Renal cortex interstitium (tissue), 11 donors: ENCODE measurements around the gene KIAA0513. TPM values are rescaled to one million over a fixed set of nuclear protein-coding genes. Genes with fewer than 3 reads are reported as not detected.
"Not testable (repeated sequence)": the region's sequence is repeated elsewhere in the genome, so short reads cannot be mapped to it uniquely, and the experiment has no call there.

Source experiments
- DNase-seq, 11 donors: peaks; one replicate each; pipeline ENCODE4 v3.0.0-alpha.2; 2013; ENCODE audit warnings: low read depth in 9 of 11, low spot score in 4 of 11; ENCODE audit errors: extremely low read depth in 1 of 11
- polyA plus RNA-seq, 3 donors: library from polyadenylated mRNA; unstranded; fragments of 120-200 nt; gene quantifications; one replicate each; pipeline ENCODE4 v1.2.1, GENCODE V29; 2013; ENCODE audit not compliant: insufficient read length in 3 of 3

KIAA0513 gene
- polyA plus RNA-seq, 3 donors: 4.0 to 5.6 (median 4.3) TPM

- no peak for DNase-seq
Measured at GRCh38 chr16:85120006-85120340, 92.4 kb downstream of the KIAA0513 start.

- not testable (repeated sequence) for DNase-seq
Measured at GRCh38 chr16:85123441-85123840, 95.8 kb downstream of the KIAA0513 start.

- DNase-seq: no peak
Measured at GRCh38 chr16:85123891-85124635, 96.5 kb downstream of the KIAA0513 start.

- DNase-seq: no peak
Measured at GRCh38 chr16:85124636-85125346, 97.2 kb downstream of the KIAA0513 start.

GRCh38 chr16:85125570-85126393 is 98.2 kb downstream of the KIAA0513 start:
- no peak for DNase-seq

- no peak for DNase-seq
Measured at GRCh38 chr16:85126394-85126704, 98.8 kb downstream of the KIAA0513 start.

GRCh38 chr16:85126705-85127378 is 99.2 kb downstream of the KIAA0513 start:
- peak in 8 of 11 donors; percentile 60 to 87 (median 78) for DNase-seq

GRCh38 chr16:85127379-85127723 is 99.8 kb downstream of the KIAA0513 start:
- no peak for DNase-seq

GRCh38 chr16:85128079-85128837 is 100.7 kb downstream of the KIAA0513 start:
- DNase-seq: no peak

GRCh38 chr16:85129876-85130704 is 102.5 kb downstream of the KIAA0513 start:
- DNase-seq: peak in 4 of 11 donors; percentile 40 to 75 (median 64)

- no peak for DNase-seq
Measured at GRCh38 chr16:85130705-85131028, 103.1 kb downstream of the KIAA0513 start.

GRCh38 chr16:85132456-85133289 is 105.1 kb downstream of the KIAA0513 start:
- DNase-seq: no peak

GRCh38 chr16:85133290-85133599 is 105.7 kb downstream of the KIAA0513 start:
- no peak for DNase-seq

GRCh38 chr16:85134076-85134788 is 106.6 kb downstream of the KIAA0513 start:
- DNase-seq: no peak

GRCh38 chr16:85134789-85135142 is 107.2 kb downstream of the KIAA0513 start:
- no peak for DNase-seq

GRCh38 chr16:85136213-85136701 is 108.7 kb downstream of the KIAA0513 start:
- no peak for DNase-seq
